GM13977 (cell line): ENCODE results near the gene RPGRIP1L.

ENCODE experiments used
- DNase-seq: peaks from one replicate; pipeline ENCODE4 v3.0.0; 2012; ENCODE audit warnings: low spot score
- CTCF ChIP-seq: IDR thresholded peaks from 2 replicates; pipeline ENCODE4 v1.5.1; 2012; ENCODE audit warnings: mild to moderate bottlenecking, control low read depth; ENCODE audit not compliant: insufficient read depth; ENCODE audit errors: extremely low read depth, missing control alignments
- in situ Hi-C: fragments of 300-500 bp; cut with MboI; formaldehyde crosslinking; loops from one replicate; pipeline ENCODE4 v1.12.0; 2022; ENCODE audit warnings: low sequenced_read_pairs, low pct_unique_long_range_greater_than_20kb, mixed read lengths, inconsistent platforms; ENCODE audit not compliant: unreplicated experiment

RPGRIP1L gene

GRCh38 chr16:53715023-53715384, 11.3 kb upstream of the RPGRIP1L start:
- TF ChIP-seq CTCF, result no peak
- DNase-seq, result no peak
- in situ Hi-C loops, result no loop called here

DNA sequence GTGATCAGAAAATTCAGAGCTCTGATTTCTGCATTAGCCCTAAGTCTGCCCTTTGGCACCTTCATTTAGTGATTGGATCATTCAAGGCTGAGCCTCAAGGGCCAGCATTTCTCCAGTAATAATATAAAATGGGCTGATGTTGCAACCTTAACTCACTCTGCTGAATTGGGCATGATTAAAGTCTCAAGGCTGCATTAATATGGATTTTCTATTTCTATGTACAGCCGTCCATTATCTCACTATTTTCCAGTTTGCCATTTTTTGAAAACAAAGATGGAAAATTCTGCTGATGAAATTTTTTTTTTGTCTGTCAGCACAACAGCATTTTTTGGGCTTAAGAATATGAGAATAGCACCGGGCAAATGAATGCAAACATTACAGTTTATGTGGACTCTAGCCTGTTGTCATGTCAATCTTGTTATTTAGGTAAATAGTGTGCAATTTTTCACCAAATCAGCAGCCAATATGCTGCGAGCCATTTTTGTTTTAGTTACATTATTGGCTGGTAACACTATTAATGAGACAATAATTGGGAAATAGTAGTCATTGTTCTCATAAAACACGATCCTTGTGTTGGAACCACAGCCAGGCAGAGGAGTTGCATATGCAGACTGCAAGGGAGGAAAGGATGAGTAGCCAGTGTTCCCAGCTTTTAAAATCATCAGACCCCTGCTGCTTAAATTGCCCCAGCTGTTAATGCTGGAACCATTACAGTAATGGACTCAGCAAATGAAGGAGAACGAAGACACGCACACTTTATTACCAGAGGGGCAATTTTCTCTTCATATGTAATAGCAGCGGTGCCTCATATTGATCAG, 10.8 kb upstream of the RPGRIP1L start:
- no peak for TF ChIP-seq CTCF
- no peak for DNase-seq
- in situ Hi-C loops, result no loop called here

DNA sequence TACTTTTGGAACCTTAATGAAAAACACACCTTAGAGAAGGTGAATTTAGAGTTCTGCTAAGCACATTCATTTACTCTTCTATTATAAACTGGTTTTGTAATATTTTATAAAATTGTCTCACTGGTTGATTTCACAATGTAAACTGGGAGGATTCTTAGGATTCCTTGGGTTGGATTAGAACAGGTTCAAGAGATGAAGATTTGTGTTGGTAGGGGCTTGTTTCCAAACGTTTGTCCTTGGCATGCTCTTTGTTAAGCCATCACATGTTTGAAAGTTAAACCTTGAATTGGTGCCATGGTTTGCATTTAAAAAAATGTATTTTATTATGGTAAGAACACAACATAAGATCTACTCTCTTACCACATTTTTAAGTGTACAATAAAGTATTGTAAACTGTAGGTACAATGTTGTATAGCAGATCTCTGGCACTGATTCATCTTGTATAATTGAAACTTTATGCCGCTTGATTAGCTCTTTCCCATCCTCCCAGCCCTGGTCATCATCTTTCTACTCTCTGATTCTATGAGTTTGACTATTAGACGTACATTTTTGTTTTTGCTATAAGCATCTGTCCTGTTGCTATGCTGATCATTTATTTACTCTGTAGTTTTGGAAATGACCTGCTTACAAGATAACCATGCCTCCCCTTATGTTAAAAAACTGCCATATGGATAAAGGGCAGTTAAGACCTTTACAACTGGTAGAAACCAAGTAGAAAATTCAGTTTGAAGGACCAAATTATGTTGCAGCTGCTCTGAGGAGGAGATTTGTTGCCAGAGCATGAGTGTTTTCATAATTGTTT, 9.9 kb upstream of the RPGRIP1L start:
- no peak for TF ChIP-seq CTCF
- in situ Hi-C loops, result no loop called here
- no peak for DNase-seq

DNA sequence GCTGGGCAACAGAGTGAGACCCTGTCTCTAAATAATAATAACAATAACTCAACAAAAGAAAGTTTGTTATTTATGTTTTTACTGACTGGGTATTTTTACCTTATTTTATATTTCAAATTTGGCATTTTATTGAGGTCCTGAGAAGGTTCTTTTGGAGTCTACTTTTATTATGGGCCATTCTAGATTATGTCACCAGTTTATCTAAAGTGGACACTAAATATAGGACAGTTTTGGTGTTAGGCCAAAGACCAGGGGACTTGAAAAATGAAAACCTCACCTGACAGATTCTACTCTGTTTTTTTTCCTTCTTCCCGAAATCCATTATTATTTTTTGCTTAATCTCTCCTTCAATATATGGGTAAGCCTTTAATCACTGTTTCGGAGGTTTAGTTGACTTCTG, 8.4 kb upstream of the RPGRIP1L start:
- DNase-seq, result no peak
- no peak for TF ChIP-seq CTCF
- in situ Hi-C loops, result no loop called here

GRCh38 chr16:53711390-53711789, 7.7 kb upstream of the RPGRIP1L start:
- no peak for DNase-seq
- no peak for TF ChIP-seq CTCF
- in situ Hi-C loops, result no loop called here

DNA sequence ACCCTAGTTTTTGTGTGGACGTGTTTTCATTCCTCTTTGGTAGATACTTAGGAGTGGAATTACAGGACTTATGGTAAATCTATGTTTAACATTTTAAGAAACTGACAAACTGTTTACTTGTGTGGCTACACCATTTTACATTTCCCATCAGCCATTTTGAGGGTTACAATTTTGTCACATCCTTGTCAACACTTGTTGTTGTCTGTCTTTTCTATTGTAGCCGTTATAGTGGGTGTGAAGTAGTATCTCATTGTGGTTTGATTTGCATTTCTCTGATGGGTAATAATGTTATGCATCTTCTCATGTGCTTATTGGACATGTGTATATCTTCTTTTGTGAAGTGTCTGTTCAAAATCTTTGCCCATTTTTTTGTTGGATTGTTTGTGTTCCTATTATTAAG, 4.8 kb upstream of the RPGRIP1L start:
- no peak for TF ChIP-seq CTCF
- in situ Hi-C loops, result no loop called here

More for the DNA sequence above, 4.8 kb upstream of the RPGRIP1L start:
- DNase-seq, result no peak
